Endodermal cell (in vitro differentiated cells): Measurements from ENCODE around the gene ACSS1. TPM values are rescaled to one million over a fixed set of nuclear protein-coding genes. Genes with fewer than 3 reads are reported as not detected.

Experiments
- DNase-seq: peaks from one replicate; pipeline ENCODE4 v3.0.0-alpha.2; 2017
- H3K27ac ChIP-seq: 2 replicates; pipeline ENCODE4 v1.5.1; 2013; ENCODE audit warnings: mild to moderate bottlenecking, low read depth, low read length, moderate library complexity
- H3K27me3 ChIP-seq: 2 replicates; pipeline ENCODE4 v1.6.1; 2013; ENCODE audit warnings: mild to moderate bottlenecking, low read length, moderate library complexity; ENCODE audit not compliant: insufficient read depth, control insufficient read depth, poor library complexity, severe bottlenecking
- H3K36me3 ChIP-seq: 2 replicates; pipeline ENCODE4 v1.7.0; 2013; ENCODE audit warnings: mild to moderate bottlenecking, low read length, moderate library complexity; ENCODE audit not compliant: control insufficient read depth, insufficient read depth
- H3K4me1 ChIP-seq: one replicate; pipeline ENCODE4 v1.7.0; 2013; ENCODE audit warnings: low read length; ENCODE audit not compliant: control insufficient read depth, insufficient read depth
- H3K4me3 ChIP-seq: 2 replicates; pipeline ENCODE4 v1.5.1; 2013; ENCODE audit warnings: mild to moderate bottlenecking, low read length, moderate library complexity
- H3K9ac ChIP-seq: 2 replicates; pipeline ENCODE4 v1.6.1; 2013; ENCODE audit warnings: mild to moderate bottlenecking, low read length, moderate library complexity; ENCODE audit not compliant: poor library complexity, severe bottlenecking; ENCODE audit errors: extremely low read depth
- H3K9me3 ChIP-seq: 2 replicates; pipeline ENCODE4 v1.6.1; 2013; ENCODE audit warnings: mild to moderate bottlenecking, low read length, moderate library complexity; ENCODE audit not compliant: control insufficient read depth
- H3K27ac Mint-ChIP-seq: 2 replicates; pipeline ENCODE4 v1.8.0; 2020; ENCODE audit warnings: mixed read lengths
- H3K27me3 Mint-ChIP-seq: 2 replicates; pipeline ENCODE4 v1.8.0; 2021; ENCODE audit warnings: mild to moderate bottlenecking, mixed read lengths; ENCODE audit not compliant: insufficient read depth
- H3K36me3 Mint-ChIP-seq: 2 replicates; pipeline ENCODE4 v1.8.0; 2020; ENCODE audit warnings: low read depth, mixed read lengths
- H3K4me1 Mint-ChIP-seq: 2 replicates; pipeline ENCODE4 v1.8.0; 2020; ENCODE audit warnings: mixed read lengths
- H3K4me3 Mint-ChIP-seq: 2 replicates; pipeline ENCODE4 v1.8.0; 2020; ENCODE audit warnings: mild to moderate bottlenecking, moderate library complexity, mixed read lengths
- H3K9me3 Mint-ChIP-seq: 2 replicates; pipeline ENCODE4 v1.8.0; 2020; ENCODE audit warnings: mild to moderate bottlenecking, mixed read lengths
- WGBS, 2 experiments: methylation state at CpG; one replicate each; pipeline versions ENCODE4 v1.1.5 to v1.1.7; 2013; ENCODE audit warnings: missing lambda C conversion rate in 2 of 2, mixed read lengths in 1 of 2; ENCODE audit not compliant: insufficient coverage in 1 of 2, insufficient read length in 1 of 2; 5-methylcytosine and 5-hydroxymethylcytosine counted together
- total RNA-seq, 2 donors: library from RNA; stranded (reverse); fragmentation: NEBNext Ultra II Directional in 1 of 2; extraction: Animal tissue kit (Norgen Biotek cat#: 25700) in 1 of 2; gene quantifications; 2 replicates in 1 of 2; 3 replicates in 1 of 2; pipeline ENCODE4 v1.2.1, GENCODE V29; 2021
- TF ChIP-seq, protein P1 (sequence below): fragments of 200-600 bp; sonication (generic); conservative IDR thresholded peaks from 2 replicates; pipeline ENCODE4 v1.5.0; 2021; ENCODE audit warnings: antibody characterized with exemption, mild to moderate bottlenecking

Gene ACSS1
- total RNA-seq, 2 donors from 2014 or later: 0.22 TPM; not detected in 1

DNA sequence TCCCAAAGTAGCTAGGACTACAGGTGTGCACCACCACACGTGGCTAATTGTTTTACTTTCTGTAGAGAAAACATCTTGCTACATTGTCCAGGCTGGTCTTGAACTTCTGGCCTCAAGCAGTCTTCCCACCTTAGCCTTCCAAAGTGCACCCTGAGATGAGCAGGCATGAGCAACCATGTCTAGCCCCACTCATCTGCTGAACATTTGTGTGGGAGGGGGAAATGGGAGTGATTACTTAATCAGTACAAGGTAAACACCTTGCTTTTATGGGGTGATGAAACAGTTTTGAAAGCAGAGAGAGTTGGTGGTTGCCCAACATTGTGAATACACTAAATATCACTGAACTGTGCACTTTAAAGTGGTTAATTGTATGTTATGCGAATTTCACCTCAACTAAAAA, 70.7 kb downstream of the ACSS1 start:
- Histone ChIP-seq H3K4me1 (peaks cover 5% of the 10 kb centered on the region), H3K9ac (no peak overlapping the region), H3K4me3 (no peak overlapping the region), H3K36me3 (peaks cover 20% of the 10 kb centered on the region), H3K9me3 (no peaks in the 10 kb centered on the region), H3K27me3 (no peaks in the 10 kb centered on the region), H3K27ac (no peak overlapping the region)
- 98 to 100% methylated on average over 1 to 2 of the region's 2 CpGs for WGBS, 2 experiments
- DNase-seq: peak; percentile 4
- no peaks in the 10 kb centered on the region for H3K27me3 Mint-ChIP-seq
- no peak overlapping the region for H3K27ac Mint-ChIP-seq
- H3K4me3 Mint-ChIP-seq: no peak overlapping the region
- no peaks in the 10 kb centered on the region for H3K9me3 Mint-ChIP-seq
- peaks cover 11% of the 10 kb centered on the region for H3K36me3 Mint-ChIP-seq
- TF ChIP-seq, protein P1, sequence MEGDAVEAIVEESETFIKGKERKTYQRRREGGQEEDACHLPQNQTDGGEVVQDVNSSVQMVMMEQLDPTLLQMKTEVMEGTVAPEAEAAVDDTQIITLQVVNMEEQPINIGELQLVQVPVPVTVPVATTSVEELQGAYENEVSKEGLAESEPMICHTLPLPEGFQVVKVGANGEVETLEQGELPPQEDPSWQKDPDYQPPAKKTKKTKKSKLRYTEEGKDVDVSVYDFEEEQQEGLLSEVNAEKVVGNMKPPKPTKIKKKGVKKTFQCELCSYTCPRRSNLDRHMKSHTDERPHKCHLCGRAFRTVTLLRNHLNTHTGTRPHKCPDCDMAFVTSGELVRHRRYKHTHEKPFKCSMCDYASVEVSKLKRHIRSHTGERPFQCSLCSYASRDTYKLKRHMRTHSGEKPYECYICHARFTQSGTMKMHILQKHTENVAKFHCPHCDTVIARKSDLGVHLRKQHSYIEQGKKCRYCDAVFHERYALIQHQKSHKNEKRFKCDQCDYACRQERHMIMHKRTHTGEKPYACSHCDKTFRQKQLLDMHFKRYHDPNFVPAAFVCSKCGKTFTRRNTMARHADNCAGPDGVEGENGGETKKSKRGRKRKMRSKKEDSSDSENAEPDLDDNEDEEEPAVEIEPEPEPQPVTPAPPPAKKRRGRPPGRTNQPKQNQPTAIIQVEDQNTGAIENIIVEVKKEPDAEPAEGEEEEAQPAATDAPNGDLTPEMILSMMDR: no peak
- peaks cover 14% of the 10 kb centered on the region for H3K4me1 Mint-ChIP-seq

DNA sequence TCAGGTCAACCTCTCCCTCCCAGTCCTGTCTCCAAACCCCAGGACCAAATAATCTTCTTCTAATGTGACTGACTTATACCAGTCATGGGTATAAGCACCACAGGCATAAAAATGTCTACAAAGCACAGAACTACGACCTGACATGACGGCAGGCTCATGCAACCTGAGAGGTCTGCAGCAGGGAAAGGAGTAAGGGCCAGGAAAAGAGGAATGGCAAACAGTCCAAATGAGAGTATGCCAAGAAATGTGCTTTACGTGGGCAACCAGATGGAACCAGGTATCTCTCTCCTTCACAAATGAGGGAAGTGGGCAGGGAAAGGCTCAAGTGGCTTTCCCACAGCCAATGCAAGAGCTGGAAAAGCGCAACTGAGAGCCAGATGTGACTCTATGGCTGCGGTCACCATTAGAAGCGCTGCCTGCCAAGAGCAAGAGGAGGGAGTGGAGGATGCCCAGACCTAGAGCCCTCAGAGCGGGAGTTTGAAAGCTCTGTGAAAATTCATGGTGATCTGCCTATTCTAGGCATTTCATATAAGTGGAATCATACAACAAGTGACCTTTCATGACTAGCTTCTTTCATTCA, 71.4 kb downstream of the ACSS1 start:
- H3K4me3 Mint-ChIP-seq: no peak overlapping the region
- peak; percentile 17 for DNase-seq
- no peak overlapping the region for H3K27ac Mint-ChIP-seq
- peaks cover 9% of the 10 kb centered on the region for H3K4me1 Mint-ChIP-seq
- TF ChIP-seq, protein P1: no peak
- 93 to 100% methylated on average over 6 to 7 of the region's 7 CpGs for WGBS, 2 experiments
- H3K27me3 Mint-ChIP-seq: no peaks in the 10 kb centered on the region
- no peak overlapping the region for H3K9ac ChIP-seq
- no peaks in the 10 kb centered on the region for H3K9me3 Mint-ChIP-seq
- peaks cover 20% of the 10 kb centered on the region for H3K36me3 ChIP-seq
- peaks cover 5% of the 10 kb centered on the region for H3K4me1 ChIP-seq
- H3K4me3 ChIP-seq: no peak overlapping the region
- no peak overlapping the region for H3K27ac ChIP-seq
- H3K9me3 ChIP-seq: no peaks in the 10 kb centered on the region
- no peaks in the 10 kb centered on the region for H3K27me3 ChIP-seq
- peaks cover 15% of the 10 kb centered on the region for H3K36me3 Mint-ChIP-seq

DNA sequence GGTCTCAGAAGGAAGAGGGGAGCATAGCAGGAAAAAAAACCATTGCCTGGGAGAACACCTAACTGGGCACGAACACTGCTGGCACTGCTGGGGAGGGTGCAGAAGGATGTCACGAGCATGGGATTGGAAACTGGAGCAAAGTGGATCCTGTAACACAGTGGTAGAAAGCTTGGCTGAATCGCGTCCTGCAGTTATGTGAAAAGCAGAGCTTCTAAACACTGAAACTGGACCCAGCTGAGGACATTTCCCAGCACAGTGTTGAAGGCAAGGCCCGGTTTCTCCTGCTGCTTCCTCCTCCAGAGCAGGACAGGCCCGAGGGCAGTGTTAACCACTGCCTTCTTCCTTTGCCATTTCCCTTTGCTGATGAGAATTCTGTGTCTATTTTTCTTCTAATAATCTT, 72.1 kb downstream of the ACSS1 start:
- Histone ChIP-seq H3K4me3 (no peak overlapping the region), H3K9ac (no peak overlapping the region), H3K9me3 (peaks cover 3% of the 10 kb centered on the region), H3K27me3 (no peaks in the 10 kb centered on the region), H3K4me1 (no peaks in the 10 kb centered on the region), H3K36me3 (peaks cover 23% of the 10 kb centered on the region), H3K27ac (no peak overlapping the region)
- H3K4me1 Mint-ChIP-seq: peaks cover 3% of the 10 kb centered on the region
- 77 to 83% methylated on average over 6 of the region's 6 CpGs for WGBS, 2 experiments
- no peak overlapping the region for H3K27ac Mint-ChIP-seq
- H3K36me3 Mint-ChIP-seq: peaks cover 23% of the 10 kb centered on the region
- no peaks in the 10 kb centered on the region for H3K9me3 Mint-ChIP-seq
- TF ChIP-seq, protein P1: no peak
- peak; percentile 16 for DNase-seq
- H3K27me3 Mint-ChIP-seq: no peaks in the 10 kb centered on the region
- H3K4me3 Mint-ChIP-seq: no peak overlapping the region
